GM08714 (cell line): ENCODE results near the gene KCNJ16.
"Not testable (repeated sequence)": the region's sequence is repeated elsewhere in the genome, so short reads cannot be mapped to it uniquely, and the experiment has no call there.

Experiments used
- H3K4me3 ChIP-seq: fragments of 200-500 bp; sonication (Bioruptor generic); 2 replicates; pipeline ENCODE4 v1.5.1; 2014; ENCODE audit warnings: mild to moderate bottlenecking, low read length, inconsistent platforms
- ZNF274 ChIP-seq: IDR thresholded peaks from 2 replicates; pipeline ENCODE4 v1.6.1; 2012; ENCODE audit warnings: mild to moderate bottlenecking, low read depth, low read length

The KCNJ16 gene

GRCh38 chr17:70074956-70075355 lies at the start of gene KCNJ16:
Gene KCNJ16 (plus strand): TSS chr17:70075225. CDS start chr17:70132088, 56,863 bp downstream.
- no peak for TF ChIP-seq ZNF274
- H3K4me3 ChIP-seq: no peak within 1 kb of the TSS

GRCh38 chr17:70028397-70028796 lies 46.6 kb upstream of the KCNJ16 start:
- no peak overlapping the region for H3K4me3 ChIP-seq
- no peak for TF ChIP-seq ZNF274

- no peak overlapping the region for H3K4me3 ChIP-seq
- TF ChIP-seq ZNF274: no peak
These were observed 45.9 kb upstream of the KCNJ16 start for GRCh38 chr17:70028978-70029767.

GRCh38 chr17:70030371-70030770 lies 44.7 kb upstream of the KCNJ16 start:
- no peak for TF ChIP-seq ZNF274

GRCh38 chr17:70031341-70031740 lies 43.7 kb upstream of the KCNJ16 start:
- no peak overlapping the region for H3K4me3 ChIP-seq
- no peak for TF ChIP-seq ZNF274

More at GRCh38 chr17:70030371-70030770, 44.7 kb upstream of the KCNJ16 start:
- H3K4me3 ChIP-seq: no peak overlapping the region

GRCh38 chr17:70033165-70033564 lies 41.9 kb upstream of the KCNJ16 start:
- no peak overlapping the region for H3K4me3 ChIP-seq
- no peak for TF ChIP-seq ZNF274

GRCh38 chr17:70034158-70034557 lies 40.9 kb upstream of the KCNJ16 start:
- H3K4me3 ChIP-seq: no peak overlapping the region
- TF ChIP-seq ZNF274: no peak

- TF ChIP-seq ZNF274: no peak
- H3K4me3 ChIP-seq: no peak overlapping the region
These were observed 37.5 kb upstream of the KCNJ16 start for GRCh38 chr17:70037498-70037897.

GRCh38 chr17:70040336-70040735 lies 34.7 kb upstream of the KCNJ16 start:
- no peak for TF ChIP-seq ZNF274
- H3K4me3 ChIP-seq: no peak overlapping the region

GRCh38 chr17:70041061-70041460 lies 34.0 kb upstream of the KCNJ16 start:
- H3K4me3 ChIP-seq: no peak overlapping the region
- TF ChIP-seq ZNF274: no peak

GRCh38 chr17:70041540-70041939 lies 33.5 kb upstream of the KCNJ16 start:
- no peak overlapping the region for H3K4me3 ChIP-seq
- TF ChIP-seq ZNF274: no peak

GRCh38 chr17:70045780-70046179 lies 29.2 kb upstream of the KCNJ16 start:
- H3K4me3 ChIP-seq: not testable (repeated sequence)

GRCh38 chr17:70047619-70048419 lies 27.2 kb upstream of the KCNJ16 start:
- TF ChIP-seq ZNF274: no peak
- no peak overlapping the region for H3K4me3 ChIP-seq

- TF ChIP-seq ZNF274: no peak
These were observed 25.0 kb upstream of the KCNJ16 start for GRCh38 chr17:70049801-70050591.

More at GRCh38 chr17:70049801-70050591, 25.0 kb upstream of the KCNJ16 start:
- no peak overlapping the region for H3K4me3 ChIP-seq
